GM21367 (cell line): ENCODE results near the gene FLT3LG.

Experiments
- ATAC-seq: cut with Tn5 transposase; IDR thresholded peaks from one replicate; pipeline ENCODE4 v1.9.1; 2021; ENCODE audit not compliant: unreplicated experiment

The FLT3LG gene

DNA sequence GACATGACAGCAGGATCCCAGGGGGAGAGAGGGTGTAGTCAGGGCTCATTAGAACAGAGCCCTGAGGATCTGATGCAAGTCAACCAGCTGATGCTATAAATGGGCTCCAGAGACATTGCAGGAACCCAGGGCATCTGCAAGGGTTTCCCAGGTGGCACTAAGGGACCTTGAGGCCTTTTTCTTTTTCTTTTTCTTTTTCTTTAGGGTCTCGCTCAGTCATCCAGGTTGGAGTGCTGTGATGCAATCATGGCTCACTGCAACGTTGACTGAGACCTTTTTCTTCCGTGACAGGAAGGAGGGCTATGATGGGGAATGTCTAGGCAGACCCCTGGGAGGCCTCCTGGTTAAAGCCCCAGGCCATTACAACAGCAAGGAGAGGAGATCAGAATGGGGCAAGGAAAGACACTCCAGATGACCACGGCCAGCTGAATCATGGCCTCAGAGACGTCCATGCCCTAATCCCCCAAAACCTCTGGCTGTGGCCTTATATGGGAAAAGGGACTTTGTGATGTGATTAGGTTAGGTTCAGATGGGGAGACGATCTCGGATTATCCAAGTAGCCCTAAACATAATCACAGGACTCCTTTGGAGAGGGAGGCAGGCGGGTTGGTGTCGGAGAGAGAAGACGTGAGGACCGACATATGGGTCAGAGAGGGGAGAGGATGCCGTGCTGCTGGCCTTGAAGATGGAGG, 33.9 kb downstream of the FLT3LG start:
- no peak for ATAC-seq

DNA sequence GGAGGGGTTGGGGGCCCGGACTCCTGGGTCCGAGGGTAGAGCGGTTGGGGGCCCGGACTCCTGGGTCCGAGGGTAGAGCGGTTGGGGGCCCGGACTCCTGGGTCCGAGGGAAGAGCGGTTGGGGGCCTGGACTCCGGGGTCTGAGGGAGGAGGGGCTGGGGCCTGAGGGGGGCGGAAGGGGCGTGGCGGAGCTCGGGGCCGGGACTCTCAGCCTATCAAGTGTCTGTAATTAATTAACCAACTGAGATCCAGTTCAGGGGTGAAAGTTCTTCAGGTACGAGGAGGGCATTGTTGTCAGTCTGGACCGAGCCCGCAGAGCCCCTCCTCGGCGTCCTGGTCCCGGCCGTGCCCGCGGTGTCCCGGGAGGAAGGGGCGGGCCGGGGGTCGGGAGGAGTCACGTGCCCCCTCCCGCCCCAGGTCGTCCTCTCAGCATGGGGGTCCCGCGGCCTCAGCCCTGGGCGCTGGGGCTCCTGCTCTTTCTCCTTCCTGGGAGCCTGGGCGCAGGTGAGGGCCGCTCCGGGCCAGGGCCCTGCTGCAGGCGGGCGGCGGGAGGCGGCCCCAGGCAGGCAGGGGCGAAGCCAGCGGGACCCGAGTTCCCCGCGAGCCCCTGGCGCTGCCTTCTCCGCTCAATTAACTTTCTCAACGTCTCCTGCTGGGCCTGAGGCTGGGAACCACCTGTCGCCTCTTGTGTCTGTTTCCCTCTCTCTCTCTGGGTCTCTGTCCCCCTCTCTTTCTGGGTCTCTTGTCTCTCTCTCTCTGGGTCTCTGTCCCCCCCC, 39.1 kb downstream of the FLT3LG start:
- no peak for ATAC-seq

DNA sequence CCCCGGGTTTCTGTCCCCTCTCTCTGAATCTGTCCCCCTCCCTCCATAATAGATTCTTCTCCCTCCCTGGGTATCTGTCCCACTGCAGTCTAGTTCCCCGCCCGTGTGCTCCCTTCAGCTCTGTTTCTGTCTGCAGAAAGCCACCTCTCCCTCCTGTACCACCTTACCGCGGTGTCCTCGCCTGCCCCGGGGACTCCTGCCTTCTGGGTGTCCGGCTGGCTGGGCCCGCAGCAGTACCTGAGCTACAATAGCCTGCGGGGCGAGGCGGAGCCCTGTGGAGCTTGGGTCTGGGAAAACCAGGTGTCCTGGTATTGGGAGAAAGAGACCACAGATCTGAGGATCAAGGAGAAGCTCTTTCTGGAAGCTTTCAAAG, 39.7 kb downstream of the FLT3LG start:
- ATAC-seq = no peak

DNA sequence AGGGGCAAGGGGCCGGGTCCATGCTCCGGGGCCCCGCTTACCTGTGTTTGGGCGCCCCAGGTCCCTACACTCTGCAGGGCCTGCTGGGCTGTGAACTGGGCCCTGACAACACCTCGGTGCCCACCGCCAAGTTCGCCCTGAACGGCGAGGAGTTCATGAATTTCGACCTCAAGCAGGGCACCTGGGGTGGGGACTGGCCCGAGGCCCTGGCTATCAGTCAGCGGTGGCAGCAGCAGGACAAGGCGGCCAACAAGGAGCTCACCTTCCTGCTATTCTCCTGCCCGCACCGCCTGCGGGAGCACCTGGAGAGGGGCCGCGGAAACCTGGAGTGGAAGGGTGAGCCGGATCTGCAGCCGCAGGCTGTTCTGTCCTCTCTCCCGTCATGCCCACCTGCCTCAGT, 40.1 kb downstream of the FLT3LG start:
- ATAC-seq = no peak

DNA sequence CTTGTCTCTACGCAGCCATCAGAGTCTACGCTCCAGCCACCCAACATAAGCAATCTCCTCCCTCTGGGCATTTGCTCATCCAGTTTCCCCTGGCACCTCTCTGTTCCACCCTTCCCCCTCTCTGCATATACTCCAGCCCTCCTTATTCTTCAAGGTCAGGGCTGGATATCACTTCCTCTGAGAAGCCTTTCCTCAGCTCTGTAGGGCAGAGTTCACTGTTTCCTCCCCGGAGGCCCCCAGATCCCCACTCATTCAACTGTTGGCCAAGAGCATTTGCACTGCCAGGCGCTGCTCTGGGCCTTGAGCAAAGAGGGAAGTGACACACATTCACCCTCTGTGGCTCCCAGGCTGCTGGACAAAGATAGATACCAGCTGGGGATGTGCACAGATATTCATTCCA, 41.8 kb downstream of the FLT3LG start:
- ATAC-seq = no peak

DNA sequence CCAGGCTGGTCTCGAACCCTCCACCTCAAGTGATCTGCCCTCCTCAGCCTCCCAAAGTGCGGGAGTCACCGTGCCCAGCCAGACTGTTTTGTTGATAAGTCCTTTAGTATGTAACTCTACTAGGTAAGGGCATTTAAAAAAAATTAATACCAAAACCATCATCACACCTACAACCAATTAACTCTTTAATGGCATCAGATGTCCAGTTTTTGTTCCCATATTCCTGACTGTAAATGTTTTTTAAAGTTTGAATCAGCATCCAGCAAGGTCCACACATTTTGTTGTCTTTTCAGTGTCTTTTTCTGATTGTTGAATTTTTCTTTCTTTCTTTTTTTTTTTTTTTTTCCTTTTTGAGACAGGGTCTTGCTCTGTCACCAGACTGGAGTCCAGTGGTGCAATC, 44.0 kb downstream of the FLT3LG start:
- no peak for ATAC-seq

DNA sequence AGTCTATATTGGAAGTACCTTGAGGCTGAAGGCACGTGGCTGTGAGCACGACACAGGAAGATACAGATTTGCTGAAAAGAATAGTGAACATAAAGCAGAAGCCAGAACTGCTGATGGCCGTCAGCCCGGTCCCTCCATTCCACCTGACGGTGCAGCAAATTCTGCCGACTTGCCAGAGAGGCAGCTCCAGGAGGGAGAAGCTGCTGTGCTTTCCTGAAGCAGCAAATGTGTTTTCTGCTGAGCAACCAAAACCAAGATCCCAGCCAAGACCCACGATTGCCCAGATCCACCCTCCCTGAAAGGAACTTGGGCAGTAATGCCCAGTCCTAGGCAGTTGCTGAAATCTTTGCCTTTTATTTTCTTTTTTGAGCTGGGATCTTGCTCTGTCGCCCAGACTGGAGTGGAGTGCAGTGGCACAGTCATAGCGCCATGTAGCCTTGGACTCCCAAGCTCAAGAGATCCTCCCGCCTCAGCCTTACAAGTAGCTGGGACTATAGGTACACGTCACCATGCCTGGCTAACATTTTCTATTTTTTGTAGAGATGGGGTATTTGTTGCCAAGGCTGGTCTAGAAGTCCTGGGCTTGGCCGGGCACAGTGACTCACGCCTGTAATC, 46.8 kb downstream of the FLT3LG start:
- no peak for ATAC-seq

DNA sequence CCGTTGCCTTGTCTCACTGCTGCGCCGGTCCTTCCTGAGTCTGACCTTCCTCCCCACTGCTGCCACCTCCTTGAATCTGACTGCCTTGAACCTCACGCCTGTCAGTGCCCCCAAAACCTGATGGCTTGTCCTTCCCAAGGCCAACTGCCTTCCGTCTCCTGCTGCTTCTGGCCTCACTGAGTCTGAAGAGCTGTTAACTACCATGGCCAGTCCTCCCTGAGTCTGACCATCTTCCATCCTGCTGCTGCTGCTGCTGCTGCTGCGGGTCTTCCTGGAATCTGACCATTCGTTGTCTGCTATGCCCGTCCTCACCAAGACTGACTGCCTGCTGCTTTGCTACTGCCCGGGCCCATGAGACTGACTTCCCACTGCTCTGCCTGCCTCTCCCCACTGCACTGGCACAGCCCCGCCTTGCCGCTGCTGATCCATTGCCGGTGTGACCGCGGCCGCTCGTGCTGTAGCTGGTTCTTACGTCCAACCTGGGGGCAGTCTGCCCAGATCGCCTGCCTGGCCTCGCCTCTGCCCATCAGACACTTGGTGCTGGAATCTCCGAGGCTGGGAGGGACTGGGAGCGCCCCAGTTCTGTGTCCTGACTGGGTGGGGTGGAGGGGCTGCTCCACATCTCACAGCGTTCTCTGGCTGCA, 50.9 kb downstream of the FLT3LG start:
- ATAC-seq = no peak

DNA sequence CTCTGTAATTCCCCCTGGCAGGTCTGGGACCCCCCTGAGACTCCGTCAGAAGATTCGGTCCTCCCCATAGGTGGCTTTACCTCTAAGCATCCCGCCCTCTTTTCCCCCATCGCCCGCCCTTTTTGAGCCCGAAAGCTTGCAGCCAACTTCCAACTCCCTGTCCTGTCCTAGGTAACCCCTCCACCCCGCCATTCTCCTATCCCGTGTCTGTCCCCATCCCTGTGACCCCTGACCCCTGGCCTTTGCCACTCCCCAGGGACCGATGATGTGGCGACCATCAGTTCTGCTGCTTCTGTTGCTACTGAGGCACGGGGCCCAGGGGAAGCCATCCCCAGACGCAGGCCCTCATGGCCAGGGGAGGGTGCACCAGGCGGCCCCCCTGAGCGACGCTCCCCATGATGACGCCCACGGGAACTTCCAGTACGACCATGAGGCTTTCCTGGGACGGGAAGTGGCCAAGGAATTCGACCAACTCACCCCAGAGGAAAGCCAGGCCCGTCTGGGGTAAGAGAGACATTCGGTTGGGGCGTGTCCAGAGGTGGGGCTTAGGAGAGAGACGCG, 54.3 kb downstream of the FLT3LG start:
- ATAC-seq = no peak

DNA sequence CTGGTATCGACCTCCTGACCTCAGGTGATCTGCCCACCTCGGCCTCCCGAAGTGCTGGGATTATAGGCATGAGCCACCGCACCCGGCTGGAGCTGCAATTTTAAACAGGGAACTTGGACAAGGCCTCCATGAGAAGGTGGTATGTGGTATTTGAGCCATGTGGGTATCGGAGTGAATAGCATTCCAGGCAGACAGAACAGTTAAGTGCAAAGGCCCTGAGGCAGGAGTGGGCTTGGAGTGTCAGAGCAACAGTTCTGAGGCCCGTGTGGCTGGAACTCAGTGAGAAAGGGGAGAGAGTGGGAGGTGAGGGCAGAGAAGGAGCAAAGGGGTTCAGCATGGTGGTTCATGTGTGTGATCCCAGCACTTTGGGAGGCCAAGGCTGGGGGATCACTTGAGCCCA, 56.7 kb downstream of the FLT3LG start:
- ATAC-seq = no peak

DNA sequence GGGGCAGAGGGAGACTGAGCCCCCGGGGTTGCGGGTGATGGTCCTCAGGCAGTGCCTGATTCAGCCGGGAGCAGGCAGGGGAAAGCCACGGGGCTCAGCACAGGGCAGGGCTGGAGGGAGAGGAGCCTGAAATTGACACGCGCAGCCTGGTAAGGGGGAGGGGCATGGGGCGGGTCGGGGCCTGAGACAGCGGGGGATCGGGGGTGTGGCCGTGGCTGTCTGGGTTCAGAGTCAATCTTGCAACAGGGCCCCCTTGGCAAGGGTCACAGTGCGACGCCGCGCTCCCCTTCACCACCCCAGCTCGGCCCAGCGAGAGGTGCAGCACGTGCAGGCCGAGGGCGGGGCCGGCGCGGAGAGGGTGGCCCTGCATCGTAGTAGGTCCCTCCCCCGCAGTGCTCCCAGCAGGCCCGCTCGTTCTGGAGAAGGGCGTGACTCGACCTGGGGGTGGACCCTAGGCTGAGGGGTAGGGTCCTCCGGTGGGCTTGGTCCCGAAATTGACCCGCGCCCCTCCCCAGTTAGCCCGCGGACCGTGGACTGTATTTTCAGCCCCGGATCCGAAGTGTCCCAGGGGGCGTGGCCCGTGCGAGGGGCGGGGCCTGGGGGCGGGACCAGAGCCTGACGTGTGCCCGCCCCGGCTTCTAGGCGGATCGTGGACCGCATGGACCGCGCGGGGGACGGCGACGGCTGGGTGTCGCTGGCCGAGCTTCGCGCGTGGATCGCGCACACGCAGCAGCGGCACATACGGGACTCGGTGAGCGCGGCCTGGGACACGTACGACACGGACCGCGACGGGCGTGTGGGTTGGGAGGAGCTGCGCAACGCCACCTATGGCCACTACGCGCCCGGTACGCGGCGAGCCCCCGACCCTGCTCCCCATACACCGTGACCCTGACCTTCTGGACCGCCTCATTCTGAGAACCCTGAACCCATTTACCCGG, 59.8 kb downstream of the FLT3LG start:
- ATAC-seq = no peak

DNA sequence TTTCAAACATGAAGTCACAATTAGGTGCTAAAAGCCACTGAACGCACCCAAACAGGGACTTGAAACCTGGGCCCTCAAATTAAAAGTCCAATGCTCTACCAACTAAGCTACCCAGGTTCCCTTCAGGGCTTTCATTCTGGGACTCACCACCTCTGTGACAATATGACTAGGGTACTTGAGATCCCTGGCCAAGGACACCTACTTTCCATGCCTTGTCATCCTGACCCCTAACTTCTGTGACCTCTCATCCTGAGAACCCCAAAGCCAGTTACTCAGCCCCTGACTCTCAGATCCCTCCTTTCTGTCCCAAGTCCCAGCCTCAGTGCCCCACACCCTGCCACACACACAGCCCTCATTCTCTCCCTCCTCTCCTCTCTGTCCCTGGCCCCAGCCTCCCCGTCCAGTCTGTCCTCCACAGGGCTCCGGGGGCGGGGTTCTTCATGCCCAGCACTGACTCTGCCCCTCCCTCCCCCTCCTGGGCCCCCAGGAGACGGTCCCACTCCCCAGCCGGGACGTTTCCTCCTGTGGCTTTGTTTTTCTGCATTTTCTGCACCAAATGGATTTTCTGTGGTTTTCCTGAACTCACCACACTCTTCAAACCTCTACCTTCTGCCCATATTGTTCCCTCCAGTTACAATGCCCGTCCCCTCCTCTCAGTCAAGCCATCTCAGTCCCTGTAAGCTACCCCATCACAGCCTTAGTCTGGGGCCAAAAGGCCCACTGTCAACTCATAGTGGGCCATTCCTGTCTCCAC, 60.8 kb downstream of the FLT3LG start:
- no peak for ATAC-seq
